ENCODE data around the gene PTPN14. TPM values are rescaled to one million over a fixed set of nuclear protein-coding genes. Genes with fewer than 3 reads are reported as not detected.

Gene PTPN14
- polyA plus RNA-seq, 1 experiment = 34.2 TPM

DNA sequence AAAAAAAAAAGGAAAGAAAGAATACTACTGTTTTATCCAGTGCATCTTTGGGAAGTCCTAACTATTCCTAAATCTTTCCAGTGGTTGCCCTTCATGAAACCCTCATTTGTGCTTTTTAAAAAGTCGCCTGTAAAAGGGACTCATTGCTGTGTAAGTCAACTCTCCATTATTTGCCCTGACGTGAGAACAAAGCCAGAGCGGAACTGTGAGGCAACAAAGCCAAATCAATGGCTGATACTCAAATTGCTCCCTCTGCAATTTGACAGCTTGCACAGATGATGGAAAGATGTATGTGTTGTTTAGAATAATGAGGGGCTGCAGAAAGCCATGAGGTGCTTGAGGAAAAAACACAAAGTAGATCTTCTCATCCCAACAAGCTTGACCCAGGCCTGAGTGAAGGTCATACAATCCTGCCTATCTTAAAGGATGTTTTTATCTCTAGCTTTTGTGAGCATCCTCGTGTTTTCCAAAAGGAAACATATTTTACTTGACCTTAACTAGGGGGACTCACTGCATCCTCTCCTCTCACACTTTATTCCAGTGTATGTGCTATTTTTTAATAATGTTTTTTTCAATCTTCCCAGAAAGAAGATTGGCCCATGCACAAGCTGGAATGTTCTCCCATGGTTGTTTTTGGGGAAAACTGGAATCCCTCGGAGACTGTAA, 237.1 kb downstream of the PTPN14 start:
- ChIA-PET CTCF (interaction anchor here (1.0 to 8.8 kb wide), 3 partner anchors 18 to 100 kb away, joined by 3 to 70 read pairs (median 67); no protein-coding TSS in a partner anchor), POLR2A (no interaction called here)
- H3K27me3 ChIP-seq (ENCODE audit: control insufficient read depth, insufficient read depth, low read length) = no peaks in the 10 kb centered on the region
- H3K27ac ChIP-seq (ENCODE audit: low read depth, low read length) = no peak overlapping the region
- no peak overlapping the region for H3K4me3 ChIP-seq (ENCODE audit: low read depth, low read length)
- TF ChIP-seq, protein P1, sequence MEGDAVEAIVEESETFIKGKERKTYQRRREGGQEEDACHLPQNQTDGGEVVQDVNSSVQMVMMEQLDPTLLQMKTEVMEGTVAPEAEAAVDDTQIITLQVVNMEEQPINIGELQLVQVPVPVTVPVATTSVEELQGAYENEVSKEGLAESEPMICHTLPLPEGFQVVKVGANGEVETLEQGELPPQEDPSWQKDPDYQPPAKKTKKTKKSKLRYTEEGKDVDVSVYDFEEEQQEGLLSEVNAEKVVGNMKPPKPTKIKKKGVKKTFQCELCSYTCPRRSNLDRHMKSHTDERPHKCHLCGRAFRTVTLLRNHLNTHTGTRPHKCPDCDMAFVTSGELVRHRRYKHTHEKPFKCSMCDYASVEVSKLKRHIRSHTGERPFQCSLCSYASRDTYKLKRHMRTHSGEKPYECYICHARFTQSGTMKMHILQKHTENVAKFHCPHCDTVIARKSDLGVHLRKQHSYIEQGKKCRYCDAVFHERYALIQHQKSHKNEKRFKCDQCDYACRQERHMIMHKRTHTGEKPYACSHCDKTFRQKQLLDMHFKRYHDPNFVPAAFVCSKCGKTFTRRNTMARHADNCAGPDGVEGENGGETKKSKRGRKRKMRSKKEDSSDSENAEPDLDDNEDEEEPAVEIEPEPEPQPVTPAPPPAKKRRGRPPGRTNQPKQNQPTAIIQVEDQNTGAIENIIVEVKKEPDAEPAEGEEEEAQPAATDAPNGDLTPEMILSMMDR (IDR thresholded peaks at IDR 0.05; ENCODE audit: low read depth, low read length) = no peak
- no peak for DNase-seq (ENCODE audit: low read depth, low spot score)
- no peaks in the 10 kb centered on the region for H3K9me3 ChIP-seq (ENCODE audit: control insufficient read depth, insufficient read depth, low read length)

DNA sequence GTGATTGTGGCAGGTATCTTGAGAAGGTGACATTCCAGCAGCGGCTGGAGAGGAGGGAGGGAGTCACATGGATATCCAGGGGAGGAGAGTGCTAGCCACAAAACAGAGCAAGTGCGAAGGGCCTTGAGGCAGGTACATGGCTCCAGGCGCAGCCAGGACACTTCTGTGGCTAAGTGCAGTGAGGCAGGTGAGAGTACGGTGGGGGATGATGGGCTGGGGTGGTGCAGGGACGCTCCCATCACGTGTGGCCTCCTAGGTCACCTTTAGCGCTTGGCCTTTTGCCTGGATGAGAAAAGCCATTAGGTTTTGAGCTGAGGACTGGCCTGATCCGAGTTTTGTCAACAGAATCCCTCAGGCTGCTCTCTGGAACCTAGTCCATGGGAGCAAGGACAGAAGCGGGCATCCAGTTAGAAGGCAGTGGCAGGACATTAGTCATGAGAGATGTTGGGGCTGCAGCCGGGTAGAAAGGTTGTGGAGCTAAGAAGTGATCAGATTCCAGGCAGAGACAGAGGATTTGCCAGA, 238.8 kb downstream of the PTPN14 start:
- H3K27ac ChIP-seq (ENCODE audit: low read depth, low read length) = no peak overlapping the region
- H3K27me3 ChIP-seq (ENCODE audit: control insufficient read depth, insufficient read depth, low read length) = no peaks in the 10 kb centered on the region
- ChIA-PET CTCF (interaction anchor here (1.1 to 3.5 kb wide), 5 partner anchors 16 to 51 kb away, joined by 7 to 16 read pairs (median 8); no protein-coding TSS in a partner anchor), POLR2A (no interaction called here)
- no peaks in the 10 kb centered on the region for H3K9me3 ChIP-seq (ENCODE audit: control insufficient read depth, insufficient read depth, low read length)
- TF ChIP-seq, protein P1 (IDR thresholded peaks at IDR 0.05; ENCODE audit: low read depth, low read length) = no peak
- DNase-seq (ENCODE audit: low read depth, low spot score) = no peak
- no peak overlapping the region for H3K4me3 ChIP-seq (ENCODE audit: low read depth, low read length)

DNA sequence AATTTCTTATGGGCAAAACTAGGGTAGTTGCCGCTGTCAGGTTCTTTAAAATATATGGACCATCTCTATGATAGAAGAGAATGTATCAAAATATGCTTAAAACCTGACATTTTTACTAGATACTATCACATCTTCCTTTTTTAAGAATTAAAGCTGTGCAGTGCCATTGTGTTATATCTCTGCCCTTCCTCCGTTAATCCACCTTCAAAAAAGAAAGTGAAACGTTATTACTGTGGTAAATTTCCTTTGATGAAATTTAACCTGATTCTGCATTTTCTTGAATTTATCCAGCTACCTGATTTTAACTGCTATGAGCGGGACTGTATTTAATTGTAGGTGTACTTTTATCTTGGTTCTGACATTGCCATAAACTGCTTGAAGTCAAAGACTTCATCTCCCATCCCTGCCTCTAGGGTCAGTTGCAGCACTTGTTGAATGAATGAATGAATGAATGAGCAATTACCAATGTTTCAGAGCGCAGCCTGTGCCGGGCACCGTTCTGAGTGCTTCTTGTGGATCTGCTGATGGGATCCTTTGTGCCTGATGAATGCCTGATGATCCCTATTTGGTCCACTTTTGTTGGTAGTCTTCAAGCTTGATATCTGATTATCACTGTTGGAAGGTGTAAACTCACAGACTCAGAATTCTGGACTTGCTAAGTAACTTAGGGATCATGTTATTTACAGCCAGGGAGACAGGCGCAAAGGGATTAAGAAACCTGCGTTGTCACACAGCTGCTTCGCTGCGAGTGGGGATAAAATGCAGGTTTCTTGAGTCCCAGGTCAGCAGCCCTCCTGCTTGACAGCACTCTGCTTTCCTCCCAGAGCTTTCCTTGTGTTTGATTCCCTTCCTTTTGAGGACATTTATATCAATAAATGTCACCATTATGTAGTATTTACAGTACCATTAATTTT, 240.4 kb downstream of the PTPN14 start:
- CTCF ChIA-PET = interaction anchor here (0.9 to 3.5 kb wide), 6 partner anchors 14 to 97 kb away, joined by 3 to 16 read pairs (median 7); no protein-coding TSS in a partner anchor
- DNase-seq (ENCODE audit: low read depth, low spot score) = no peak
- TF ChIP-seq, protein P1 (IDR thresholded peaks at IDR 0.05; ENCODE audit: low read depth, low read length) = no peak
- Histone ChIP-seq H3K27me3 (ENCODE audit: control insufficient read depth, insufficient read depth, low read length) (no peaks in the 10 kb centered on the region), H3K4me3 (ENCODE audit: low read depth, low read length) (no peak overlapping the region), H3K9me3 (ENCODE audit: control insufficient read depth, insufficient read depth, low read length) (no peaks in the 10 kb centered on the region), H3K27ac (ENCODE audit: low read depth, low read length) (no peak overlapping the region)
- POLR2A ChIA-PET = no interaction called here

DNA sequence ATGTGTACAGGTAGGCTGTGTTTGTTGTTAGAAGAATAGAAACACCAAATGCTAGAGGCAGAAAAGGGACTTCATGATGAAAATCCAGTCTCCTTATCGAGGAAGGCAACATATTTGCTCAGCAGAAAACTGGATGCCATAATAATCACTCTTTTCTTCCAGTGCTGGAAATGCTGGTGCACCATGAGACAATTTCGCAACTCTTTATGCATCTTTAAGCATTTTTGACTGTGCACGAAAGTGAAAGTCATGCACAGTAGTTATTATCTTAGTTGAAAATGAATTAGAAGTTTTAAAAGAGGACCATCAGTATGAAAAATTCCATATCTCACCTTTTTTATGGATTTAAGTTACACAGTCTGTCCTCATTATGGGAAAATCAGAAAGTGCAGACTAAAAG, 241.4 kb downstream of the PTPN14 start:
- no peak for DNase-seq (ENCODE audit: low read depth, low spot score)
- CTCF ChIA-PET = interaction anchor here (0.7 to 2.2 kb wide), 2 partner anchors 23 to 49 kb away, joined by 4 to 11 read pairs; no protein-coding TSS in a partner anchor
- no peak overlapping the region for H3K27ac ChIP-seq (ENCODE audit: low read depth, low read length)
- no peak overlapping the region for H3K4me3 ChIP-seq (ENCODE audit: low read depth, low read length)
- no peaks in the 10 kb centered on the region for H3K27me3 ChIP-seq (ENCODE audit: control insufficient read depth, insufficient read depth, low read length)
- TF ChIP-seq, protein P1 (IDR thresholded peaks at IDR 0.05; ENCODE audit: low read depth, low read length) = no peak
- no peaks in the 10 kb centered on the region for H3K9me3 ChIP-seq (ENCODE audit: control insufficient read depth, insufficient read depth, low read length)
- POLR2A ChIA-PET = no interaction called here

Measured in AG04450 (cell line).